Skeletal muscle tissue (tissue), 4 donors: ENCODE measurements around the gene CD300A. TPM values are rescaled to one million over a fixed set of nuclear protein-coding genes. Genes with fewer than 3 reads are reported as not detected.
A peak's percentile ranks its signal among the peaks of the same experiment; 100 is the strongest.
"Not testable (repeated sequence)": the region's sequence is repeated elsewhere in the genome, so short reads cannot be mapped to it uniquely, and the experiment has no call there.

Experiments
- H3K27ac ChIP-seq: one replicate; pipeline ENCODE4 v1.7.0; 2013; ENCODE audit warnings: mild to moderate bottlenecking, low read depth, low read length, inconsistent platforms
- H3K27me3 ChIP-seq, 3 donors: one replicate each; pipeline ENCODE4 v1.7.0; 2013; ENCODE audit warnings: low read length in 3 of 3; ENCODE audit not compliant: control insufficient read depth in 3 of 3, insufficient read depth in 3 of 3
- H3K36me3 ChIP-seq, 3 donors: one replicate each; pipeline ENCODE4 v1.7.0; 2013; ENCODE audit warnings: low read length in 3 of 3; ENCODE audit not compliant: control insufficient read depth in 3 of 3, insufficient read depth in 3 of 3
- H3K4me1 ChIP-seq, 3 donors: one replicate each; pipeline ENCODE4 v1.7.0; 2013; ENCODE audit warnings: low read length in 3 of 3, mild to moderate bottlenecking in 3 of 3; ENCODE audit not compliant: control insufficient read depth in 3 of 3, insufficient read depth in 3 of 3
- H3K4me3 ChIP-seq, 3 donors: one replicate each; pipeline ENCODE4 v1.7.0; 2013; ENCODE audit warnings: low read length in 3 of 3
- H3K9ac ChIP-seq, 3 donors: one replicate each; pipeline ENCODE4 v1.7.0; 2013; ENCODE audit warnings: low read length in 3 of 3, mild to moderate bottlenecking in 3 of 3, moderate library complexity in 2 of 3, low read depth in 1 of 3
- H3K9me3 ChIP-seq, 3 donors: one replicate each; pipeline ENCODE4 v1.7.0; 2013; ENCODE audit warnings: low read length in 3 of 3; ENCODE audit not compliant: control insufficient read depth in 3 of 3
- total RNA-seq: library from RNA; depleted of rRNA; stranded (reverse); fragments of >200 nt; gene quantifications from one replicate; pipeline ENCODE4 v1.2.3, GENCODE V29; 2014
- donor health status: Osteomylitis.

The CD300A gene
- total RNA-seq, 1 donor from 2014 or later: 1.0 TPM

DNA sequence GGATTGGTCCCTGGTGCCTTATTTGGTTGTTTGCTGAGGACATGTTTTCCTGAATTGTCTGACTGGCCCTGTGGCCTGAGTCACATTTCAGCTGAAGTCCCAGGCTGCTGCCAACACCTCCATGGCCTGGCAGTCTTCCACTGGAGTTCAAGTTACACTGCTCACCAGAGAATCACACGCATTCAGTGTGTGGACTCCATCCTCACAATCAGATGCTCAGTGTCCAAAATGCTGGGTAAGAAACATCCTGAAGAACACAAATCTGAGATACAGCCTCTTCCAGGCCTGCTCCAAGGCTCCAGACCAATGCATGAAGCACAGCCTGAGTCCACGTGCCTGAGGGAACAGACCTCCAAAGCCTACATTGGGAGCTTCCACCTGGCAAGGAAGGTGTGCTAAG lies 45.6 kb downstream of the CD300A start:
- Histone ChIP-seq H3K4me1 (peaks cover 6 to 15% (median 12%) of the 10 kb centered on the region in 3 donors), H3K36me3 (no peaks in the 10 kb centered on the region), H3K27ac (peak overlapping the region; percentile 45), H3K9ac (peak overlapping the region in 1 of 3 donors; percentile 10), H3K27me3 (no peaks in the 10 kb centered on the region), H3K9me3 (peaks cover 0 to 7% (median 5%) of the 10 kb centered on the region in 3 donors), H3K4me3 (no peak overlapping the region)

DNA sequence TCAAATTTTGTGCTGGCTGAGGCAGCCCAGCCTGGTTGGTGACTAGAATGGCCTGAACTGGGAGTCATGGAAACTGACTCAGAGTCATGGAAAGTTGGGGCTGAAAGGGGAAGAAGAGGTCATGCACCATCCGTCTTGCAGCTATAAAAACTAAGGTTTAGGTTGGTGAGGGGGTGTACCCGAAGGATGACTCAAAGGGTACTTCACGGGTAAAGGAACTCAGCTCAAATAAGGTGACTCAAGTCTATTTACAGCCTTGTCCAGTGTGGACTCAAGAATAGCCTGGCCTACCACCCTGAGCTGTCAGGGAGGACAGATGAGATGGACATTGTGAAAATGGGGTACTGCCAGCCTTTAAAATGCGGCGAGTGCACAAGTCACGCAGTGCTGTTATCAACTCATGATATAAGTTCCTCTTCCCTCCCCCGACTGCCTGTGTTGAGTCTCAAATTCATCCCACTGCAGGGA lies 46.2 kb downstream of the CD300A start:
- no peaks in the 10 kb centered on the region for H3K27me3 ChIP-seq
- no peak overlapping the region for H3K4me3 ChIP-seq
- no peaks in the 10 kb centered on the region for H3K36me3 ChIP-seq
- H3K4me1 ChIP-seq: peaks cover 6 to 15% (median 12%) of the 10 kb centered on the region in 3 donors
- peak overlapping the region; percentile 45 for H3K27ac ChIP-seq
- peaks cover 0 to 7% (median 5%) of the 10 kb centered on the region in 3 donors for H3K9me3 ChIP-seq
- H3K9ac ChIP-seq: no peak overlapping the region

GRCh38 chr17:74513987-74514631 lies 47.7 kb downstream of the CD300A start:
- Histone ChIP-seq H3K9me3 (peaks cover 0 to 7% (median 5%) of the 10 kb centered on the region in 3 donors), H3K4me3 (no peak overlapping the region), H3K27ac (no peak overlapping the region)

DNA sequence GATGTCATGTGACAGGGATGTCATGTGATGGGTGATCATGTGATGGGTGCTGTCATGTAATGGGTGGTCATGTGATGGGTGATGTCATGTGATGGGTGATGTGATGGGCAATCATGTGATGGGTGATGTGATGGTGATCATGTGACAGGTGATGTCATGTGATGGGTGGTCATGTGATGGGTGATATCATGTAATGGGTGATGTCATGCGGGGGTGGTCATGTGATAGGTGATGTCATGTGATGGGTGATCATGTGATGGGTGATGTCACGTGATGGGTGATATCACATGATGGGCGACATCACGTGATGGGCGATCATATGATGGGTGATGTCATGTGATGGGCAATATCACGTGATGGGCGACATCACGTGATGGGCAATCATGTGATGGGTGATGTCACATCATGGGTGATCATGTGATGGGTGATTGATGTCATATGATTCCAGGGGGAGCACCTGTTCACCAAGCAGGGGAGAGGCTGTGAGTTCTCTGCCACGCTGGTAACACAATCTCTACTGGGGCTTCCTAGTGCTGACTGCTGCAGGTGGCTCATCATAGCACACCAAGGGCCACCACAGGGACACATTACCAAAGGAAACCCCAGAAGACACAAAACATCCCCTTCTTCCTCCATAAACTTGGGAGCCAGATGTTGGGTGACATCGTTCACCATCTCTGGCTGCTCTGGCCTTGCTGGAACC lies 48.3 kb downstream of the CD300A start:
- H3K36me3 ChIP-seq: no peaks in the 10 kb centered on the region
- H3K9me3 ChIP-seq: peaks cover 0 to 7% (median 5%) of the 10 kb centered on the region in 3 donors
- peaks cover 6 to 15% (median 12%) of the 10 kb centered on the region in 3 donors for H3K4me1 ChIP-seq
- no peak overlapping the region for H3K27ac ChIP-seq
- no peaks in the 10 kb centered on the region for H3K27me3 ChIP-seq
- no peak overlapping the region for H3K4me3 ChIP-seq
- H3K9ac ChIP-seq: no peak overlapping the region

More at GRCh38 chr17:74513987-74514631, 47.7 kb downstream of the CD300A start:
- no peaks in the 10 kb centered on the region for H3K36me3 ChIP-seq
- no peak overlapping the region for H3K9ac ChIP-seq
- H3K27me3 ChIP-seq: no peaks in the 10 kb centered on the region
- H3K4me1 ChIP-seq: peaks cover 6 to 15% (median 12%) of the 10 kb centered on the region in 3 donors

DNA sequence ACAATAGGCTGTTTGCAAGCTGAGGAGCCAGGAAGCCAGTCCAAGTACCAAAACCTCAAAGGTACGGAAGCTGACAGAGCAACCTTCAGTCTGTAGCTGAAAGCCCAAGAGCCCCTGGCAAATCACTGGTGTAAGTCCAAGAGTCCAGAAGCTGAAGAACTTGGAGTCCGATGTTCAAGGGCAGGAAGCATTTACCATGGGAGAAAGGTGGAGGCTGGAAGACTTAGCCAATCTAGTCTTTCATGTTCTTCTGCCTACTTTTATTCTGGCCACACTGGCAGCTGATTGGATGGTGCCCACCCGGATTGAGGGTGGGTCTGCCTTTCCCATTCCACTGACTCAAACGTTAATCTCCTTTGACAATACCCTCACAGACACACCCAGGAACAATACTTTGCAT lies 49.5 kb downstream of the CD300A start:
- peaks cover 6 to 15% (median 12%) of the 10 kb centered on the region in 3 donors for H3K4me1 ChIP-seq
- H3K9me3 ChIP-seq: peaks cover 0 to 7% (median 5%) of the 10 kb centered on the region in 3 donors
- no peaks in the 10 kb centered on the region for H3K36me3 ChIP-seq
- no peak overlapping the region for H3K9ac ChIP-seq
- H3K4me3 ChIP-seq: no peak overlapping the region
- no peaks in the 10 kb centered on the region for H3K27me3 ChIP-seq
- no peak overlapping the region for H3K27ac ChIP-seq

DNA sequence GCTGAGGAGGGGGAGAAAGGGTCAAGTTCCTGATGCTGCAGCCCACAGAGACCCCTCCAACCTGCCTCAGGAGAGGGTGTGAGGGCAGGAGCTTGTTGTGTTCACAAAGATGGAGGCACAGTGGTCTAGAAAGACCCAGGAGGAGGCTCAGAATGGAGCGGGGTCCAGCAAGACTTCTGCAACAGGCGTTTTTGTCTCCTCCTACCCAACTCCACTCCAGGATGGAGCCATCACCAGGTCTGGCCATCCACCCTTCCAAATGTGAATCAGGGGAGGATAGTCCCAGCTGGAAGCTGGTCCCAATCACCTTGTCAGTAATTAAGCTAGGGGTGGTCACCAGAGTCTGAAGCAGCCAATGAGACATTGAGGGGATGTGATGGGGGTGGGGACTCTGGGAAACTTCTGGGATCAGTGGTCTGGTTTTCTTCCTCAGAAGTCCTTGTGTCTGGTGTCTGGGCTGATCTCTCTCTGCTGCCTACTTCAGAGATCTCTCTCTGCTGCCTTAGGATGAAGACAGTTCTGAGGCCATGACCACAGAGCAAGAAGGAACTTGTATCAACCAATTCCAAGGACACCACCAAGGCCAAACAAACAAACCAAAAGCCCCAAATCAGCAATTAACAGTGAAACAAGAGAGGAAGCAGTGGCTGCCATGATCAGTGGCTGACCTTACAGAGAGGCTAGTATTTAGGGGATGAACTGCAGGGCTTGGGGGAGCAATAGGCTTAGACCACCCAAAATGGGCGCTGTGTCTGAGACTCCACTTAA lies 50.3 kb downstream of the CD300A start:
- Histone ChIP-seq H3K9ac (no peak overlapping the region), H3K4me1 (peaks cover 6 to 12% (median 12%) of the 10 kb centered on the region in 3 donors), H3K4me3 (no peak overlapping the region), H3K36me3 (no peaks in the 10 kb centered on the region), H3K9me3 (peaks cover 0 to 7% (median 5%) of the 10 kb centered on the region in 3 donors), H3K27me3 (no peaks in the 10 kb centered on the region), H3K27ac (no peak overlapping the region)

- not testable (repeated sequence) for H3K27ac ChIP-seq
Observed at GRCh38 chr17:74518413-74518981, 52.1 kb downstream of the CD300A start.

DNA sequence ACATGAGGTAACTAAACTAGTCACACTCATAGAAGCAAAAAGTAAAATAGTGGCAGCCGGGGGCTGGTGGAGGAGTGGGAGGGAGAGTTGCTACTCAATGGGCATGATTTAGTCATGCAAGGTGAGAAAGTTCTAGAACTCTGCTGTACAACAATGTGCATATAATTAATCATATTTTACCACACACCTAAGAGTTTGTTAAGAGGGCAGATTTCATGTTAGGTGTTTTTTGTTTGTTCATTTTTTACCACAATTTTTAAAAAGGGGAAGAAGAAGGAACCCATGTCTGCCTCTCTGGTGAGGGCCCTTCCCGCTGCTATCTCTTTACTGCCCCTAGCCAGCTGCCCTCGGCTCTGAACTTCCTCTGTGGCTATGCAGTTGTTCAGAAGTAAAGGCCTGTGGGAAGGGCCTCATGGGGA lies 53.6 kb downstream of the CD300A start:
- H3K27ac ChIP-seq: peak overlapping the region; percentile 70
- H3K4me1 ChIP-seq: no peaks in the 10 kb centered on the region
- H3K9me3 ChIP-seq: peaks cover 0 to 5% (median 0%) of the 10 kb centered on the region in 3 donors
- no peak overlapping the region for H3K4me3 ChIP-seq
- no peaks in the 10 kb centered on the region for H3K27me3 ChIP-seq
- no peaks in the 10 kb centered on the region for H3K36me3 ChIP-seq
- H3K9ac ChIP-seq: no peak overlapping the region

More at GRCh38 chr17:74518413-74518981, 52.1 kb downstream of the CD300A start:
- not testable (repeated sequence) for H3K9ac ChIP-seq, H3K27me3 ChIP-seq, H3K4me3 ChIP-seq, H3K4me1 ChIP-seq, H3K36me3 ChIP-seq
- H3K9me3 ChIP-seq: peaks cover 0 to 11% (median 5%) of the 10 kb centered on the region in 3 donors

DNA sequence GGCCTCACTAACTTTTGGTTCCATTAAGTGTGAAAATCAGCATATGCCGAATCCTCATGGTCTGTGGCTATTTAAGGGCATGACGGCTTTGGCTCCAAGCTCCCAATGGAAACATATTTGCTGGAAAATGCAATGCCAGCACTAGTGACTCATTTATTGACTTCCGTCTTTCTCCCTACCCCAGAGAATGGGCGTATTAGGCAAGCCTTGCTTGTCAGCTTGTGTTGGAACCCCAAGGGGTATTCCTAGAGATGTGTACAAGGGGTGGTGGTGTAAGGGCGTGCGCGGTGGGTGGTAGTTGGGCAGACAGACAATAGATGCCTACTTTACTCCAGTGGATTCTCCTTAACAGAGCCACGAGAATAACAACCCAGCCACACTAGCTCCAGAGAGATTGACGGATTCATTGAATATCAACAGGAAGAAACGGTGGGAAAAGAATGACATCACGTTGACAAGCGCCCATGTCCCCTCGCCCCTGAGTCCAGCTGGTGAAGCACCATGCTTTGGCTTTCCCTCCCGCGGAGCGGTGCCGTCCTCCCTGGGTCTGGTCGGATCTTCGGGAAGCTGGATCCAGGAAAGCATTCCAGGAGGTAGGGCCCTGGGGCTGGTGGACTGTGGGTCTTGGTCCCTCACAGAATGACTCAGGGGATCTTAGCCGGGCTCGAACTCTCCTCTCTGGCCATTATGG lies 54.5 kb downstream of the CD300A start:
- no peak overlapping the region for H3K4me3 ChIP-seq
- no peaks in the 10 kb centered on the region for H3K27me3 ChIP-seq
- peak overlapping the region in 1 of 3 donors; percentile 25 for H3K9ac ChIP-seq
- H3K9me3 ChIP-seq: peaks cover 0 to 5% (median 0%) of the 10 kb centered on the region in 3 donors
- H3K4me1 ChIP-seq: no peaks in the 10 kb centered on the region
- peak overlapping the region; percentile 70 for H3K27ac ChIP-seq
- H3K36me3 ChIP-seq: no peaks in the 10 kb centered on the region
